ENCODE results near the gene HELZ. TPM values are rescaled to one million over a fixed set of nuclear protein-coding genes. Genes with fewer than 3 reads are reported as not detected.
A peak's percentile ranks its signal among the peaks of the same experiment; 100 is the strongest.
"Not testable (repeated sequence)": the region's sequence is repeated elsewhere in the genome, so short reads cannot be mapped to it uniquely, and the experiment has no call there.

Gene HELZ
- total RNA-seq: 10 to 100 TPM; 55.3 to 58.0 TPM

DNA sequence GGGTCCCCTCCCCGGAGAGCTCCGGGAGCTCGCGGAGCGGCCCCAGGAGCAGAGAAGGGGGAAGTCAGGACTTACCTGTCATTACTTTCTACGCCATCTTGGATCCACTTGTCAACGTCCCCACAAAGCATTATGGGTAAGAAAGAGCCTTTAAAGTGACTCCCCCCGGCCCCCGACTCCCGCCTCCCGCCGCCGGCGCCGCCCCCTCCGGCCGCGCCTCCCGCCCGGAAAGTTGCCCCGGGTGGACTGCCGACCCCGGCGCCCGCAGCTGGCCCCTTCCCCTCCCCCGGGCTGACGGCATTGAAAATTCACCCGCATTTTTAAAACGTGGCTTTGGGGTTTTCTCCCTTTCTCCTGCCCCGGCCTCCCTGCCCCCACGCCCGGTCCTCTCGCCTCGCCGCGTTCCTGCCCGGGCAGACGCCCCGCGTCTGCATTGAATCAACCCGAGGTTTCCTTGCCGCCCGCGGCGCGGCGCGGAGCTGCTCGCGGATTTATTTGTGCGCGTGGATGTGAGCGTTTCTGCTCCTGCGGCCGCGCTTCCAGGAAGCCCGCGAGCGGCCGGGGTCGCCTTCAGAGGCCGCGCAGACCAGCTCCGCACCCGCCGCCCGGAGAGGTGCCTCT is at the start of gene HELZ:
HELZ (minus strand) TSS at position 124 of the 621 bp plus-strand sequence. CDS start 26,392 bp downstream, outside the sequence.
- POLR2A ChIA-PET: interaction anchor here (0.6 to 1.0 kb wide), 2 partner anchors 49 to 121 kb away, joined by 3 to 5 read pairs; no protein-coding TSS in a partner anchor
- no peaks in the 10 kb centered on the region for H3K9me3 Mint-ChIP-seq (ENCODE audit: low read depth)
- peaks cover 40% of the 10 kb centered on the region for H3K4me1 Mint-ChIP-seq
- peaks cover 14% of the 10 kb centered on the region for H3K36me3 Mint-ChIP-seq (ENCODE audit: low read depth)
- CTCF ChIA-PET: interaction anchor here (0.7 kb wide), 1 partner anchor 26 kb away, joined by 4 read pairs; no protein-coding TSS in a partner anchor
- DNase-seq (peak; percentile 79), ATAC-seq (peak; percentile 71)
- intact Hi-C loops (cut with DNase I, micrococcal nuclease): loop anchor here in 1 of 2 experiments (1.0 to 2.0 kb wide), 4 partner anchors 48 to 580 kb away; partner anchors contain the start of genes BPTF, NOL11 and PSMD12
- H3K27ac Mint-ChIP-seq: peak within 1 kb of the TSS; percentile 85
- peaks cover 2% of the 10 kb centered on the region for H3K27me3 Mint-ChIP-seq
- H3K4me3 Mint-ChIP-seq: peak within 1 kb of the TSS; percentile 94

DNA sequence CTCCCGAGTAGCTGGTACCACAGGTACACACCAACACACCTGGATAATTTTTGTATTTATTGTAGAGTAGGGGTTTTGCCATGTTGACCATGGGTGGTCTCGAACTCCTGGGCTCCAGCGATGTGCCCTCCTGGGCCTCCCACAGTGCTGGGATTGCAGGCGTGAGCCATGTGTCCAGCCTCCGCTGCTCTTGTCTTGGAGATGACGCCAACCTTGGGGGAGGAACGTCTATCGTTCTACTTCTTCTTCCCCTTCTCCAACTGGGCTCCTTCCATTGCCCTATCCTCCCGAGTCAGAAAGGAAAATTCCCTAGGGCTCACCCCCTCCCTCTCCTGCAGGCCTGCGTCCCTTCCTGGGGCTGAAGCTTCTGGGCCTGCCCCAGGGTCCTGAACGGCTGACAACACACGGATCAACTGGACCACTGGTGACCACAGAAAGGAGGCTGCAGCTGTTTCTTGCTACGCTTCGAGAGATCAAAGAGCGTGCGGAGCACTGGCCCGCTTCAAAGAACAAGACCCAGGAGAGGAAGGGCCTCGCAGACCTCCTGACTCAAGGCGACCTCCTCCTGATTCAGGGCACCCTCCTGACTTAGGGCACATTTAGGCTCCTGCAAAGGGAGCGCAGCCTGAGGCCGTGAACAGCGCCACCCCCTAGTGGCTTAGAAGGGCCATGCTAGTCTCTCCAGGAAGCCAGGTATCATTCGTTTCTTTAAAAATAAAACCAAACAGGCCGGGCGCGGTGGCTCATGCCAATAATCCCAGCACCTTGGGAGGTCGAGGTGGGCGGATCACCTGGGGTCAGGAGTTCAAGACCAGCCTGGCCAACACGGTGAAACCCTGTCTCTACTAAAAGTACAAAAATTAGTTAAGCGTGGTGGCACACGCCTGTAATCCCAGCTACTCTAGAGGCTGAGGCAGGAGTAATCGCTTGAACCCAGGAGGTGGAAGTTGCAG is 48.5 kb upstream of the HELZ start:
- Mint-ChIP-seq H3K27ac (no peak overlapping the region), H3K36me3 (ENCODE audit: low read depth) (no peaks in the 10 kb centered on the region), H3K9me3 (ENCODE audit: low read depth) (no peaks in the 10 kb centered on the region), H3K4me3 (no peak overlapping the region), H3K27me3 (no peaks in the 10 kb centered on the region), H3K4me1 (no peaks in the 10 kb centered on the region)
- intact Hi-C loops (cut with DNase I, micrococcal nuclease): loop anchor here (1.0 to 10.0 kb wide), 3 partner anchors 48 to 579 kb away; partner anchors contain the start of gene HELZ (in 1 of the 2)
- POLR2A ChIA-PET: no interaction called here
- peak; percentile 99 for ATAC-seq
- CTCF ChIA-PET: interaction anchor here (0.5 to 7.7 kb wide), 17 partner anchors 10 to 1011 kb away, joined by 3 to 38 read pairs (median 3); no protein-coding TSS in a partner anchor
- peak; percentile 84 for DNase-seq

- H3K4me3 Mint-ChIP-seq: no peak overlapping the region
- no peaks in the 10 kb centered on the region for H3K4me1 Mint-ChIP-seq
- no peaks in the 10 kb centered on the region for H3K36me3 Mint-ChIP-seq (ENCODE audit: low read depth)
- H3K27me3 Mint-ChIP-seq: no peaks in the 10 kb centered on the region
- intact Hi-C loops (cut with DNase I, micrococcal nuclease): loop anchor here in 1 of 2 experiments (10.0 kb wide), 1 partner anchor 576 kb away; no protein-coding TSS in a partner anchor
- CTCF ChIA-PET: interaction anchor here (0.6 to 7.7 kb wide), 5 partner anchors 70 to 651 kb away, joined by 3 to 38 read pairs (median 4); no protein-coding TSS in a partner anchor
- DNase-seq: no peak
- ATAC-seq: no peak
- POLR2A ChIA-PET: no interaction called here
- no peaks in the 10 kb centered on the region for H3K9me3 Mint-ChIP-seq (ENCODE audit: low read depth)
- H3K27ac Mint-ChIP-seq: no peak overlapping the region
Observed at GRCh38 chr17:67290711-67291291, 45.8 kb upstream of the HELZ start.

DNA sequence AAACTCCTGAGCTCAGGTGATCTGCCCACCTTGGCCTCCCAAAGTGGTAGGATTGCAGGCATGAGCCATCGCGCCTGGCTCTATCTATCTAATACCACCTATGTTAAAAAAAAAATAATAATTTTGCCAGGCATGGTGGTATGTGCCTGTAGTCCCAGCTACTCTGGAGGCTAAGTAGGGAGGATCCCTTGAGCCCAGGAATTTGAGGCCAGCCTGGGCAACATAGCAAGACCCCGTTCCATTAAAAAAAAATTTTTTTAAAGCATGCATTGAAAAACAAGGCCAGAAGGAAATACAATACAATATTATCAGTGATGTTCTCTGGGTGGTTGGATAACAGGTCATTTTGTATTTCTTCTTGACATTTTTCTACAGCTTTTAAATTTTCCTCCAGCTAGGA is 45.2 kb upstream of the HELZ start:
- ChIA-PET POLR2A (interaction anchor here (0.6 kb wide), 1 partner anchor 1004 kb away, joined by 5 read pairs; no protein-coding TSS in a partner anchor), CTCF (interaction anchor here (0.9 to 7.7 kb wide), 2 partner anchors 70 to 150 kb away, joined by 4 to 38 read pairs; no protein-coding TSS in a partner anchor)
- H3K4me1 Mint-ChIP-seq: no peaks in the 10 kb centered on the region
- H3K36me3 Mint-ChIP-seq (ENCODE audit: low read depth): no peaks in the 10 kb centered on the region
- H3K4me3 Mint-ChIP-seq: no peak overlapping the region
- H3K27me3 Mint-ChIP-seq: no peaks in the 10 kb centered on the region
- no peaks in the 10 kb centered on the region for H3K9me3 Mint-ChIP-seq (ENCODE audit: low read depth)
- intact Hi-C loops (cut with DNase I, micrococcal nuclease): loop anchor here in 1 of 2 experiments (10.0 kb wide), 1 partner anchor 575 kb away; no protein-coding TSS in a partner anchor
- ATAC-seq: no peak
- no peak overlapping the region for H3K27ac Mint-ChIP-seq
- no peak for DNase-seq

GRCh38 chr17:67289181-67289876 is 44.3 kb upstream of the HELZ start:
- Mint-ChIP-seq H3K27ac (no peak overlapping the region), H3K9me3 (ENCODE audit: low read depth) (no peaks in the 10 kb centered on the region), H3K36me3 (ENCODE audit: low read depth) (no peaks in the 10 kb centered on the region), H3K27me3 (no peaks in the 10 kb centered on the region), H3K4me1 (no peaks in the 10 kb centered on the region), H3K4me3 (no peak overlapping the region)
- ChIA-PET CTCF (interaction anchor here (0.6 to 7.7 kb wide), 3 partner anchors 17 to 296 kb away, joined by 3 to 38 read pairs (median 3); no protein-coding TSS in a partner anchor), POLR2A (interaction anchor here (0.6 kb wide), 1 partner anchor 27 kb away, joined by 8 read pairs; no protein-coding TSS in a partner anchor)
- ATAC-seq: no peak
- intact Hi-C loops (cut with DNase I, micrococcal nuclease): no loop called here
- no peak for DNase-seq

DNA sequence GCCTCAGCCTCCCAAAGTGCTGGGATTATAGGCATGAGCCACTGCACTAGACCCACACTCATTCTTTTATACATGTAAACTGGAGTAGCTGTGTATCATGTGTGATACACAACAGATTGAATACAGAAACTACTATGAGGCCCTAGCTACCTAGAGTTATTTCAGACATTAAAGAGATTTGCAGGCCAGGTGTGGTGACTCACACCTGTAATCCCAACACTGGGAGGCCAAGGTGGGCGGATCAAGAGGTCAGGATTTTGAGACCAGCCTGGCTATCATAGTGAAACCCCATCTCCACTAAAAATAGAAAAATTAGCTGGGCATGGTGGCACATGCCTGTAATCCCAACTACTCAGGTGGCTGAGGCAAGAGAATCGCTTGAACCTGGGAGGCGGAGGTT is 41.8 kb upstream of the HELZ start:
- H3K36me3 Mint-ChIP-seq (ENCODE audit: low read depth); H3K27me3 Mint-ChIP-seq; ATAC-seq; H3K27ac Mint-ChIP-seq; DNase-seq; H3K4me3 Mint-ChIP-seq; H3K9me3 Mint-ChIP-seq (ENCODE audit: low read depth); H3K4me1 Mint-ChIP-seq; intact Hi-C loops (cut with DNase I, micrococcal nuclease): not testable (repeated sequence)
- CTCF ChIA-PET: interaction anchor here (0.7 to 1.3 kb wide), 3 partner anchors 22 to 74 kb away, joined by 3 to 4 read pairs (median 3); no protein-coding TSS in a partner anchor
- POLR2A ChIA-PET: interaction anchor here (1.2 kb wide), 1 partner anchor 25 kb away, joined by 4 read pairs; no protein-coding TSS in a partner anchor

- intact Hi-C loops (cut with DNase I, micrococcal nuclease): no loop called here
- no peaks in the 10 kb centered on the region for H3K36me3 Mint-ChIP-seq (ENCODE audit: low read depth)
- H3K4me3 Mint-ChIP-seq: no peak overlapping the region
- no peak for DNase-seq
- CTCF ChIA-PET: interaction anchor here (0.6 to 1.0 kb wide), 3 partner anchors 11 to 85 kb away, joined by 3 to 6 read pairs (median 4); no protein-coding TSS in a partner anchor
- H3K27ac Mint-ChIP-seq: no peak overlapping the region
- H3K9me3 Mint-ChIP-seq (ENCODE audit: low read depth): no peaks in the 10 kb centered on the region
- POLR2A ChIA-PET: no interaction called here
- H3K4me1 Mint-ChIP-seq: no peaks in the 10 kb centered on the region
- no peak for ATAC-seq
- no peaks in the 10 kb centered on the region for H3K27me3 Mint-ChIP-seq
Observed at GRCh38 chr17:67285360-67285759, 40.4 kb upstream of the HELZ start.

DNA sequence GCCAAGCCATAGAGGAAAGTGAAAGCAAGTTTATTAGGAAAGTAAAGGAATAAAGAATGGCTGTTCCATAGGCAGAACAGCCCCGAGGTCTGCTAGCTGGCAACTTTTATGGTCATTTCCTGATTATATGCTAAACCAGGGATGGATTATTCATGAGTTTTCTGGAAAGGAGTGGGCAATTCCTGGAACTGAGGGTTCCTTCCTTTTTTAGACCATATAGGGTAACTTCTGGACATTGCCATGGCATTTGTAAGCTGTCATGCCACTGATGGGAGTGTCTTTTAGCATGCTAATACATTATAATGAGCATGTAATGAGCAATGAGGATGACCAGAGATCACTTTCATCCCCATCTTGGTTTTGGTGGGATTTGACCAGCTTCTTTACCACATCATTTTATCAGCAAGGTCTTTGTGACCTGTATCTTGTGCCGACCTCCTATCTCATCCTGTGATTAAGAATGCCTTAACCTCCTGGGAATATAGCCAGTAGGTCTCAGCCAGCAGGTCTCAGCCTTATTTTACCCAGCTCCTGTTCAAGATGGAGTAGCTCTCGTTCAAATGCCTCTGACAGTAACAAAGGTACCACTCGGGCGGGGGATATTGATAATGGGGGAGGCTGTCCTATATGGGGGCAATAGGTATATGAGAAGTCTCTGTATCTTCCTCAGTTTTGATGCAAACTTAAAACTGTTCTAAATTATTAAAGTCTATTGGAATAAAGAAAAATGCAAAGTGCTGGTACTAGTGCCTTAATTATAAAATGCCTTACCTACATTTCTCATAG is 38.9 kb upstream of the HELZ start:
- CTCF ChIA-PET: interaction anchor here (0.8 to 1.1 kb wide), 2 partner anchors 10 to 329 kb away, joined by 3 read pairs; no protein-coding TSS in a partner anchor
- Mint-ChIP-seq H3K36me3 (ENCODE audit: low read depth) (no peaks in the 10 kb centered on the region), H3K9me3 (ENCODE audit: low read depth) (no peaks in the 10 kb centered on the region), H3K4me1 (no peaks in the 10 kb centered on the region), H3K27ac (no peak overlapping the region), H3K4me3 (no peak overlapping the region), H3K27me3 (no peaks in the 10 kb centered on the region)
- POLR2A ChIA-PET: no interaction called here
- ATAC-seq: no peak
- no peak for DNase-seq
- intact Hi-C loops (cut with DNase I, micrococcal nuclease): no loop called here

DNA sequence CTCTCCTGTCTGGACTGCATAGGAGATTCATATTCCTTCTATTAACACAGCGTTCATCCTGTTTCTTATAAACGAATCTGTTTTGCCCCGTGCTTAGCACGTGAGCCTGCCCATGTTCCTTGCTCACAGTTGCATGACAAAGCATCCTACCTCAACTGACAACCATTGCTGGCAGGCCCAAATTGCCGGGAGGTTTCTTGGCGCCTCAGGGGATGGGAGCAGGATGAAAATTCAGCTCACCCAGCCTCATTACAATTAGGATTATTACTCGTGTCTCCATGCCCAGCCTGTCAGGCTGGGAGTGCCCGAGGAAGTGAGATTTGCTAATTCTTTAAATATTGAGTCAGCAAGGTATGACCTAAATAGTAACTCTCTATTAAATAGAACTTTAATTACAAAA is 36.7 kb upstream of the HELZ start:
- ATAC-seq: no peak
- Mint-ChIP-seq H3K4me3 (no peak overlapping the region), H3K9me3 (ENCODE audit: low read depth) (no peaks in the 10 kb centered on the region), H3K27ac (no peak overlapping the region), H3K36me3 (ENCODE audit: low read depth) (no peaks in the 10 kb centered on the region), H3K27me3 (no peaks in the 10 kb centered on the region), H3K4me1 (no peaks in the 10 kb centered on the region)
- POLR2A ChIA-PET: interaction anchor here (0.7 kb wide), 1 partner anchor 357 kb away, joined by 3 read pairs; no protein-coding TSS in a partner anchor
- CTCF ChIA-PET: interaction anchor here (0.6 kb wide), 1 partner anchor 102 kb away, joined by 3 read pairs; no protein-coding TSS in a partner anchor
- no peak for DNase-seq
- intact Hi-C loops (cut with DNase I, micrococcal nuclease): no loop called here

GRCh38 chr17:67281053-67281452 is 36.1 kb upstream of the HELZ start:
- H3K36me3 Mint-ChIP-seq (ENCODE audit: low read depth): no peaks in the 10 kb centered on the region
- intact Hi-C loops (cut with DNase I, micrococcal nuclease): no loop called here
- no peaks in the 10 kb centered on the region for H3K9me3 Mint-ChIP-seq (ENCODE audit: low read depth)
- DNase-seq (no peak), ATAC-seq (no peak)
- ChIA-PET POLR2A (interaction anchor here (0.7 kb wide), 1 partner anchor 356 kb away, joined by 3 read pairs; no protein-coding TSS in a partner anchor), CTCF (no interaction called here)
- no peak overlapping the region for H3K27ac Mint-ChIP-seq
- no peaks in the 10 kb centered on the region for H3K27me3 Mint-ChIP-seq
- H3K4me1 Mint-ChIP-seq: no peaks in the 10 kb centered on the region
- H3K4me3 Mint-ChIP-seq: no peak overlapping the region

Data from activated CD4-positive, alpha-beta T cell treated with anti-CD3 and anti-CD28 coated beads for 36 hours (primary cell).